GM06990 (cell line): ENCODE data around the gene ZNF559.
"Not testable (repeated sequence)": the region's sequence is repeated elsewhere in the genome, so short reads cannot be mapped to it uniquely, and the experiment has no call there.

Experiments used
- DNase-seq: peaks from one replicate; pipeline ENCODE4 v3.0.0-alpha.2; 2011; ENCODE audit not compliant: insufficient read length; ENCODE audit errors: extremely low read depth
- H3K27me3 ChIP-seq: replicated peaks from 2 replicates; pipeline ENCODE4 v1.6.0; 2011; ENCODE audit warnings: low read length; ENCODE audit not compliant: control insufficient read depth, insufficient read depth
- H3K36me3 ChIP-seq: 2 replicates; pipeline ENCODE4 v1.5.1; 2011; ENCODE audit warnings: low read length; ENCODE audit not compliant: control insufficient read depth, insufficient read depth
- H3K4me3 ChIP-seq: replicated peaks from 2 replicates; pipeline ENCODE4 v1.5.1; 2011; ENCODE audit warnings: low read depth, mild to moderate bottlenecking, control low read depth, low read length
- CTCF ChIP-seq: IDR thresholded peaks from 2 replicates; pipeline ENCODE4 v1.5.1; 2011; ENCODE audit warnings: low read length, control low read depth, mild to moderate bottlenecking, inconsistent platforms; ENCODE audit not compliant: insufficient read depth, poor library complexity, severe bottlenecking

Gene ZNF559

GRCh38 chr19:9308091-9308770 lies 15.7 kb upstream of the ZNF559 start:
- no peak for DNase-seq
- TF ChIP-seq CTCF: no peak
- H3K36me3 ChIP-seq: no peaks in the 10 kb centered on the region; the same call in 1 of the 2 replicates
- peak overlapping the region; percentile 72 for H3K4me3 ChIP-seq
- no peaks in the 10 kb centered on the region for H3K27me3 ChIP-seq

- Histone ChIP-seq H3K27me3 (no peaks in the 10 kb centered on the region), H3K4me3 (peak within 1 kb of the TSS; percentile 72), H3K36me3 (no peaks in the 10 kb centered on the region)
- no peak for TF ChIP-seq CTCF
- DNase-seq: peak; percentile 94
Observed at GRCh38 chr19:9309139-9309973, 14.6 kb upstream of the ZNF559 start, which contains the start of gene ZNF699. ZNF699 (minus strand) TSS chr19:9309838; CDS start chr19:9305119, 4,719 bp downstream.

- no peak for TF ChIP-seq CTCF
- Histone ChIP-seq H3K27me3 (no peaks in the 10 kb centered on the region), H3K36me3 (no peaks in the 10 kb centered on the region), H3K4me3 (peak overlapping the region; percentile 72)
- DNase-seq: no peak
Observed at GRCh38 chr19:9309974-9310446, 14.0 kb upstream of the ZNF559 start.

- Histone ChIP-seq H3K27me3 (no peaks in the 10 kb centered on the region), H3K4me3 (no peak overlapping the region), H3K36me3 (no peaks in the 10 kb centered on the region)
- no peak for DNase-seq
- no peak for TF ChIP-seq CTCF
Observed at GRCh38 chr19:9313756-9314155, 10.2 kb upstream of the ZNF559 start.

- DNase-seq: no peak
- H3K36me3 ChIP-seq: no peaks in the 10 kb centered on the region
- TF ChIP-seq CTCF: no peak
- no peaks in the 10 kb centered on the region for H3K27me3 ChIP-seq
- H3K4me3 ChIP-seq: no peak overlapping the region
Observed at GRCh38 chr19:9321338-9321737, 2.6 kb upstream of the ZNF559 start.

- H3K36me3 ChIP-seq, H3K4me3 ChIP-seq, DNase-seq, H3K27me3 ChIP-seq: not testable (repeated sequence)
Observed at GRCh38 chr19:9321756-9322155, 2.2 kb upstream of the ZNF559 start.

- H3K27me3 ChIP-seq, H3K36me3 ChIP-seq, DNase-seq, H3K4me3 ChIP-seq: not testable (repeated sequence)
Observed at GRCh38 chr19:9322201-9322600, 1.8 kb upstream of the ZNF559 start.
